ENCODE results near the gene SLC31A2. TPM values are rescaled to one million over a fixed set of nuclear protein-coding genes. Genes with fewer than 3 reads are reported as not detected.

Gene SLC31A2
- total and polyA plus RNA-seq, 4 donors = 11.2 to 63.6 (median 24.2) TPM

DNA sequence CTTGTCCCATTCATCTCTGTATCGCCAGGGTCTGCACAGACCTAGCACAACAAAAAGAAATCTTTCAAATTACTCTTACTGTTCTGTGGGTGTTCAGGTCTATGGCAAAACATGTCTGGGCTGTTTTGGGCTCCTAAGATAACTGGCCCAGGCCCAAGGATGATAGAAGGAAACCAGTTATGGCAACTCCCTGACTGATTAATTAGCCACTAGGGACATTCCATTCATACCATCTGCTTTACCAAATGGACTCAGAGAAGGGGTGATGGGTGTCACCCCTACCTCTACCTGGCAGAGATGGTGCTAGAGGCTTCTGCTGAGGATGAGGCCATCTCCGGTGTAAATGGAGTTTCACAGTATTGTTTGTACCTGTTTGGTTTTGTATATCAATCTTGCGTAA is 1.9 kb downstream of the SLC31A2 start:
- ATAC-seq (ENCODE audit: insufficient read depth, low FRiP score) (no peak), DNase-seq (no peak)
- Histone ChIP-seq H3K9me3 (ENCODE audit: control insufficient read depth in 4 of 4, insufficient read depth in 3 of 4, low read length in 3 of 4) (no peaks in the 10 kb centered on the region), H3K36me3 (ENCODE audit: control insufficient read depth in 4 of 4, insufficient read depth in 4 of 4, low read length in 4 of 4) (no peaks in the 10 kb centered on the region), H3K27ac (ENCODE audit: low read depth in 1 of 2, low read length in 1 of 2) (peak overlapping the region in 1 of 2 donors; percentile 59), H3K4me3 (no peak overlapping the region), H3K27me3 (ENCODE audit: control insufficient read depth in 3 of 3, insufficient read depth in 3 of 3, low read length in 2 of 3) (no peaks in the 10 kb centered on the region), H3K4me1 (ENCODE audit: control insufficient read depth in 5 of 5, insufficient read depth in 5 of 5, low read length in 5 of 5) (peaks cover 0 to 10% (median 0%) of the 10 kb centered on the region in 5 donors), H3K9ac (ENCODE audit: insufficient read depth in 1 of 2, low read length in 2 of 2) (no peak overlapping the region)
- TF ChIP-seq, protein P1, sequence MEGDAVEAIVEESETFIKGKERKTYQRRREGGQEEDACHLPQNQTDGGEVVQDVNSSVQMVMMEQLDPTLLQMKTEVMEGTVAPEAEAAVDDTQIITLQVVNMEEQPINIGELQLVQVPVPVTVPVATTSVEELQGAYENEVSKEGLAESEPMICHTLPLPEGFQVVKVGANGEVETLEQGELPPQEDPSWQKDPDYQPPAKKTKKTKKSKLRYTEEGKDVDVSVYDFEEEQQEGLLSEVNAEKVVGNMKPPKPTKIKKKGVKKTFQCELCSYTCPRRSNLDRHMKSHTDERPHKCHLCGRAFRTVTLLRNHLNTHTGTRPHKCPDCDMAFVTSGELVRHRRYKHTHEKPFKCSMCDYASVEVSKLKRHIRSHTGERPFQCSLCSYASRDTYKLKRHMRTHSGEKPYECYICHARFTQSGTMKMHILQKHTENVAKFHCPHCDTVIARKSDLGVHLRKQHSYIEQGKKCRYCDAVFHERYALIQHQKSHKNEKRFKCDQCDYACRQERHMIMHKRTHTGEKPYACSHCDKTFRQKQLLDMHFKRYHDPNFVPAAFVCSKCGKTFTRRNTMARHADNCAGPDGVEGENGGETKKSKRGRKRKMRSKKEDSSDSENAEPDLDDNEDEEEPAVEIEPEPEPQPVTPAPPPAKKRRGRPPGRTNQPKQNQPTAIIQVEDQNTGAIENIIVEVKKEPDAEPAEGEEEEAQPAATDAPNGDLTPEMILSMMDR (IDR thresholded peaks at IDR 0.05; ENCODE audit: control extremely low read depth, extremely low read depth) = no peak
- 74 to 88% methylated on average over 3 of the region's 3 CpGs for WGBS, 2 donors

DNA sequence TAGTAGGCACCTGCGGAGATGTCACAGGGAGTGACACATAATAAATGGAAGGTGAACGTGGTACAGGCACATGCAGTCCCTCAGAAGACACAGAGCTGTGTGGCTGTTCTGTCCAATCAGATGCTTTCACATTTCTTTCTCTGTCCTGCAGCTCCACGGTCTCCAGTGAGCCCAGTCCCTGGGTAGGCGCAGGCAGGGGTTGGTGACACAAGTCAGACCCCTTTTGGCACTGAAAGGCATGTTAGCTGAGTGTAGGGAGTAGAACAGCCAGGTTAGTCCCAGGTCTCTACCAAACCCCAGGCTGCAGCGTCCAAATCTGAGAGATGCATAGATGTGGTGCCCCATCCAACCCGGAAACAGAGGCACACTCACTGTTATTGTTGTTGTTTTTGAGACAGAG is 2.8 kb downstream of the SLC31A2 start:
- H3K4me1 ChIP-seq (ENCODE audit: control insufficient read depth in 5 of 5, insufficient read depth in 5 of 5, low read length in 5 of 5) = peaks cover 0 to 10% (median 0%) of the 10 kb centered on the region in 5 donors
- H3K4me3 ChIP-seq = no peak overlapping the region
- H3K9ac ChIP-seq (ENCODE audit: insufficient read depth in 1 of 2, low read length in 2 of 2) = no peak overlapping the region
- no peaks in the 10 kb centered on the region for H3K9me3 ChIP-seq (ENCODE audit: control insufficient read depth in 4 of 4, insufficient read depth in 3 of 4, low read length in 3 of 4)
- no peak for DNase-seq
- H3K27me3 ChIP-seq (ENCODE audit: control insufficient read depth in 3 of 3, insufficient read depth in 3 of 3, low read length in 2 of 3) = no peaks in the 10 kb centered on the region
- WGBS, 2 donors = 86 to 89% methylated on average over 6 of the region's 6 CpGs
- TF ChIP-seq, protein P1 (IDR thresholded peaks at IDR 0.05; ENCODE audit: control extremely low read depth, extremely low read depth) = no peak
- H3K36me3 ChIP-seq (ENCODE audit: control insufficient read depth in 4 of 4, insufficient read depth in 4 of 4, low read length in 4 of 4) = peaks cover 0 to 3% (median 1%) of the 10 kb centered on the region in 4 donors
- H3K27ac ChIP-seq (ENCODE audit: low read depth in 1 of 2, low read length in 1 of 2) = no peak overlapping the region
- no peak for ATAC-seq (ENCODE audit: insufficient read depth, low FRiP score)

DNA sequence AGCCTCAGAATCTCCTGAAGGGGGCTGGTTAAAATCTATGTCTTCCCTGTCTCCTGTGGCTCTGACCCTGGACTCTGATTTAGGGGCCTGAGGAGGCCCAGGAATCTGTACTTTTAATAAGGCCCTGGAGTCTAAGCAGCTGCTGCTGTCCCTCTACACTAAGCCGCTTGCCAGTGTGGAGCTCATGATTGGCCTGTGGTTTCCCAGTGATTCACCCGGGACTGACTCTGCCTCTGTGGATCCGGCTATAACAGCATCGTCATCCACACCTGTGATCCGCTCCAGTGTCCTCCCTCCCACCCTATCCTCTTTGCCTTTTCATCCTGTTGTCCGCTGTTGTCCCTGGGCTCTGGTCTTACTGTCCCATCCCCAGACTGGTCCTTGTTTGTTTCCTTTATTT is 3.7 kb downstream of the SLC31A2 start:
- DNase-seq = no peak
- H3K27ac ChIP-seq (ENCODE audit: low read depth in 1 of 2, low read length in 1 of 2) = peak overlapping the region in 1 of 2 donors; percentile 65
- 51 to 72% methylated on average over 6 of the region's 6 CpGs for WGBS, 2 donors
- no peak overlapping the region for H3K4me3 ChIP-seq
- TF ChIP-seq, protein P1 (IDR thresholded peaks at IDR 0.05; ENCODE audit: control extremely low read depth, extremely low read depth) = no peak
- H3K4me1 ChIP-seq (ENCODE audit: control insufficient read depth in 5 of 5, insufficient read depth in 5 of 5, low read length in 5 of 5) = peaks cover 0 to 8% (median 0%) of the 10 kb centered on the region in 5 donors
- peaks cover 0 to 3% (median 1%) of the 10 kb centered on the region in 4 donors for H3K36me3 ChIP-seq (ENCODE audit: control insufficient read depth in 4 of 4, insufficient read depth in 4 of 4, low read length in 4 of 4)
- H3K9ac ChIP-seq (ENCODE audit: insufficient read depth in 1 of 2, low read length in 2 of 2) = no peak overlapping the region
- no peaks in the 10 kb centered on the region for H3K9me3 ChIP-seq (ENCODE audit: control insufficient read depth in 4 of 4, insufficient read depth in 3 of 4, low read length in 3 of 4)
- no peaks in the 10 kb centered on the region for H3K27me3 ChIP-seq (ENCODE audit: control insufficient read depth in 3 of 3, insufficient read depth in 3 of 3, low read length in 2 of 3)
- ATAC-seq (ENCODE audit: insufficient read depth, low FRiP score) = no peak

DNA sequence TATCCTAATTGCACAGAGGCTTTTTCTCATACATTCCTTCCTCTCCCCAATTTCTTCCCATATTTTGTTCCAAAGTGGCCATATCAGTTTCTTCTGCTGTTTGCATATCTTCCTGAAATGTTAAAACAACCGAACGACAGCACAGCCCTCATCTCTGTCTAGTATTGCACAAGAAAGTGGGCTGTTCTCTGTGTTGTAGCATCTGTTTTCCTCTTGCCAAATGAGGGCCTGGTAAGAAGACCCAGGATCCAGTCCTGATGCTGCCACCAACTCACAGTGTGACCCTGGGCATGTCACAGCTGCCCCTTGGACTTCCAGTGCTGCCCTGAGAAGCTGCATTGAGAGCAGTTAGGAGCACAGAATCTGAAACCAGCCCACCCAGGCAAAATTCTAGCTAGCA is 4.1 kb downstream of the SLC31A2 start:
- Histone ChIP-seq H3K4me3 (no peak overlapping the region), H3K9me3 (ENCODE audit: control insufficient read depth in 4 of 4, insufficient read depth in 3 of 4, low read length in 3 of 4) (no peaks in the 10 kb centered on the region), H3K36me3 (ENCODE audit: control insufficient read depth in 4 of 4, insufficient read depth in 4 of 4, low read length in 4 of 4) (peaks cover 0 to 3% (median 1%) of the 10 kb centered on the region in 4 donors), H3K27ac (ENCODE audit: low read depth in 1 of 2, low read length in 1 of 2) (peak overlapping the region in 1 of 2 donors; percentile 39), H3K4me1 (ENCODE audit: control insufficient read depth in 5 of 5, insufficient read depth in 5 of 5, low read length in 5 of 5) (peaks cover 0 to 8% (median 0%) of the 10 kb centered on the region in 5 donors), H3K27me3 (ENCODE audit: control insufficient read depth in 3 of 3, insufficient read depth in 3 of 3, low read length in 2 of 3) (no peaks in the 10 kb centered on the region), H3K9ac (ENCODE audit: insufficient read depth in 1 of 2, low read length in 2 of 2) (no peak overlapping the region)
- 21 to 43% methylated on average over 2 of the region's 2 CpGs for WGBS, 2 donors
- TF ChIP-seq, protein P1 (IDR thresholded peaks at IDR 0.05; ENCODE audit: control extremely low read depth, extremely low read depth) = no peak
- no peak for ATAC-seq (ENCODE audit: insufficient read depth, low FRiP score)
- DNase-seq = peak in 1 of 3 donors; percentile 15

All from lung (tissue), 12 donors.